LNCAP (cell line): ENCODE measurements around the gene NCAPG.

Source experiments
- CTCF ChIP-seq: fragments of 450-650 bp; IDR thresholded peaks from 2 replicates; pipeline ENCODE4 v1.5.1; 2017; ENCODE audit warnings: mild to moderate bottlenecking

Gene NCAPG

GRCh38 chr4:17810260-17811077, at the start of gene NCAPG, which contains the start of gene DCAF16:
TSS of gene NCAPG (plus strand) at chr4:17810979. CDS start at chr4:17811078, 99 bp downstream.
TSS of gene DCAF16 (minus strand) at chr4:17810757. CDS start at chr4:17804141, 6,616 bp downstream.
- no peak for TF ChIP-seq CTCF

GRCh38 chr4:17761062-17761461, 49.7 kb upstream of the NCAPG start:
- TF ChIP-seq CTCF = no peak

GRCh38 chr4:17762726-17763125, 48.1 kb upstream of the NCAPG start:
- peak; percentile 25; the same call in 1 of the 2 replicates for TF ChIP-seq CTCF

GRCh38 chr4:17763416-17763815, 47.4 kb upstream of the NCAPG start:
- TF ChIP-seq CTCF = no peak

- no peak for TF ChIP-seq CTCF
These were observed 46.8 kb upstream of the NCAPG start for GRCh38 chr4:17763931-17764330.

- TF ChIP-seq CTCF = no peak
These were observed 45.1 kb upstream of the NCAPG start for GRCh38 chr4:17765514-17766286.

- TF ChIP-seq CTCF = no peak
These were observed 43.8 kb upstream of the NCAPG start for GRCh38 chr4:17766826-17767458.
